ENCODE data around the gene PTGR1. TPM values are rescaled to one million over a fixed set of nuclear protein-coding genes. Genes with fewer than 3 reads are reported as not detected.

Gene PTGR1
- total and polyA plus RNA-seq, 2 of the 8 experiments (the other 6 are each of a cell fraction or from before 2014, with no cell fraction given), result 16.9 to 28.5 TPM

- TF ChIP-seq KDM4A (IDR thresholded peaks at IDR 0.05; ENCODE audit: low read depth, low read length, severe bottlenecking) (peak; percentile 60), KDM5A (IDR thresholded peaks at IDR 0.05; ENCODE audit: low read length) (no peak), NANOG (IDR thresholded peaks at IDR 0.05; ENCODE audit: insufficient read depth, low read depth, low read length, poor library complexity, severe bottlenecking) (no peak), MAFK (IDR thresholded peaks at IDR 0.05; ENCODE audit: low read depth, low read length) (peak; percentile 10; the same call in 1 of the 2 replicates), POLR2A (IDR thresholded peaks at IDR 0.05; ENCODE audit: control extremely low read depth in 1 of 2, low read depth in 2 of 2, low read length in 2 of 2) (peak; percentile 100), HDAC6 (IDR thresholded peaks at IDR 0.05; ENCODE audit: low read depth, low read length) (no peak), EZH2 (IDR thresholded peaks at IDR 0.05; ENCODE audit: low read depth, low read length, severe bottlenecking) (no peak), JUN (IDR thresholded peaks at IDR 0.05; ENCODE audit: low read depth, low read length) (no peak), CTCF (IDR thresholded peaks at IDR 0.05; ENCODE audit: control extremely low read depth in 1 of 3, insufficient read depth in 1 of 3, low read depth in 1 of 3, low read length in 3 of 3) (0 out of 4 replicates have a peak, but pooled peaks of 1 of the 3 experiments have one; percentile 1), CTBP2 (IDR thresholded peaks at IDR 0.05; ENCODE audit: borderline replicate concordance, insufficient read depth, insufficient read length, low read length) (peak; percentile 19), ASH2L (IDR thresholded peaks at IDR 0.05; ENCODE audit: low read length) (peak; percentile 66), ZNF274 (IDR thresholded peaks at IDR 0.05; ENCODE audit: borderline replicate concordance, extremely low read depth, low read length) (no peak), CHD1 (IDR thresholded peaks at IDR 0.05; ENCODE audit: low read depth, low read length) (0 out of 2 replicates have a peak, but pooled peaks have one; percentile 3), POLR2AphosphoS5 (IDR thresholded peaks at IDR 0.05; ENCODE audit: low read depth, low read length) (peak; percentile 90), POU5F1 (IDR thresholded peaks at IDR 0.05; ENCODE audit: low read depth, low read length) (no peak), BACH1 (IDR thresholded peaks at IDR 0.05; ENCODE audit: low read length) (no peak), E2F6 (IDR thresholded peaks at IDR 0.05) (peak; percentile 3; the same call in 1 of the 2 replicates), RBBP5 (IDR thresholded peaks at IDR 0.05; ENCODE audit: borderline replicate concordance, low read depth, low read length) (peak; percentile 57; the same call in 1 of the 2 replicates)
Measured at GRCh38 chr9:111631214-111631971, 31.9 kb upstream of the PTGR1 start, which contains the start of gene DNAJC25 (continued).

Data from H1 (cell line).